Measurements from ENCODE around the gene ELANE.

Gene ELANE

DNA sequence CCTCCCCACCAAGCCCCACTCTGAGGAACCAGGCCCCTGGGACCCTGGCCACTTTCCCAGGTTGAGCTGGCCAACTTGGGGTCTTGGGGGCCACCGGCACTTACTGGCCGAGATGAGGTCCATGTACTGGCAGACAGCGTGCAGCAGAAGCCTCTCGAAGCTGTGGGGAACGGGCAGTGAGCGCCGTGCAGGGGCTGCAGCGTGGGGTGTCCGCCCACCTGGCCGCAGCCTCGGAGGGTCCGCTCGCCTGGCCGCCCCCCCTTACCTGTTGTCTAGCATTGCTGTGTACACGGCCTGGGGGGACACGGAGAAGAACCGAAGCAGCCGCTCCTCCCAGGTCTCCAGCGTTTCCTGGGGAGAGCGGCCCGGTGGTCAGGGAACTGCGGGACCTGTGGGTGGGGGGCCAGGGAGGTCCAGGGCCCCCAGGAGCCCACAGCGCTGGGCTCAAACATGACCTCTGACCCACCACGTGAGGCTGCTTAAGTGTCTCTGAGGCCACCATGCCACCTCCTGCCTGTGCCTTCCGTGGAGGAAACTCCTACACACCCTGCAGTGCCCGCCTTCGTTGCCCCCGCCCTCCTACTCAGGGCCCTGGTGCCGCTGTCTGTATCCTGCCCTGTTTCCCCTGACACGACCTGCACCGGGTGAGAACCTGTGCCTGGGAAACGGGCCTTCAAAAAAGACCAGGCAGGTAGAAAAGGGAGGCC lies 47.4 kb downstream of the ELANE start:
- no peak for DNase-seq (ENCODE audit: low spot score)

GRCh38 chr19:900043-900301 lies 47.9 kb downstream of the ELANE start:
- DNase-seq (ENCODE audit: low spot score) = no peak

- no peak for DNase-seq (ENCODE audit: low spot score)
These were observed 48.4 kb downstream of the ELANE start for GRCh38 chr19:900302-901111.

GRCh38 chr19:901216-902092 lies 49.4 kb downstream of the ELANE start:
- no peak for DNase-seq (ENCODE audit: low spot score)

DNA sequence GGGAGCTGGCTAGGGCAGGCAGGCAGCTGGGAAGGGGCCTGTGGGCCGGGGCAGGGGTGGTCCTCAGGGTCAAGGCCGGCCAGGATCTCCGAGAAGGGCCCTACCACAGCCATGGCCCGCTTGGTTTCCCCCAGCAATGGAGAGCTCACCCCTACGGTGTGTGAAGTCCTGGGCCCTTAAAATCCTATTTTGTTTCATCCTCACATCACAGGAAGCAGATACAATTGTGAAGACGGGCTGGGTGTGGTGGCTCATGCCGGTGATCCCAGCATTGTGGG lies 49.9 kb downstream of the ELANE start:
- DNase-seq (ENCODE audit: low spot score) = no peak

GRCh38 chr19:902446-903226 lies 50.5 kb downstream of the ELANE start:
- no peak for DNase-seq (ENCODE audit: low spot score)

DNA sequence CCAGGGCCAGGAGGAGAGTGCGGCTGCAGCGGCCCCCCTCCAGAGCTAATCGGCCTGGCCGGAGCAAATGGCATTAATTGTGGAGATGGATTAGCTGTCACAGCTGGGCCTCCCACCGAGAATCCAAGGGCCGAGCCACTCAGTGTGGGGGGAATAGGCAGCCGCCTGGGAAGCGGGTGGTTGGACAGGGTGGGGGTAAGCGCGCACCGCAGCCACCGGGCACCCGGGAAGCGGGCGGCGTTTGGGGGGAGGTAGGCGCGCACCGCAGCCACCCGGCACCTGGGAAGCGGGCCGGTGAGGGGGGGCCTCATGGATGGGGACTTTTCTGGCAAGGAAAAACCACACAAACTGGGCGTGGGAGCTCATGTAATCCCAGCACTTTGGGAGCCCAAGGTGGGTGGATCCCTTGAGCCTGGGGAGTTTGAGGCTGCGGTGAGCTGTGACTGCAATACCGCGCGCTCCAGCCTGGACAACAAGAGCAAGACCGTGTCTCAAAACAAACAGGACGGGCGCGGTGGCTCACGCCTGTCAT lies 51.2 kb downstream of the ELANE start:
- DNase-seq (ENCODE audit: low spot score) = no peak

GRCh38 chr19:904545-904944 lies 52.4 kb downstream of the ELANE start:
- no peak for DNase-seq (ENCODE audit: low spot score)

Measured in kidney capillary endothelial cell (primary cell).